RWPE2 (cell line): ENCODE results near the gene HOXD4.

Experiments
- ATAC-seq: fragments of 200-7000 bp; cut with Tn5 transposase; 3 replicates; pipeline ENCODE4 v1.9.1; 2021; ENCODE audit warnings: low read depth
- DNase-seq: peaks from one replicate; pipeline ENCODE4 v3.0.0-alpha.2; 2020; ENCODE audit warnings: low spot score
- H3K27ac ChIP-seq: fragments of 450-650 bp; 2 replicates; pipeline ENCODE4 v1.5.1; 2017; ENCODE audit warnings: mild to moderate bottlenecking; ENCODE audit not compliant: poor library complexity, severe bottlenecking
- H3K27me3 ChIP-seq: fragments of 250-450 bp; sonication (Bioruptor Pico); 2 replicates; pipeline ENCODE4 v1.5.1; 2021; ENCODE audit warnings: mild to moderate bottlenecking, moderate library complexity; ENCODE audit not compliant: insufficient read depth, poor library complexity, severe bottlenecking
- H3K36me3 ChIP-seq: fragments of 250-450 bp; sonication (Bioruptor Pico); 2 replicates; pipeline ENCODE4 v1.5.1; 2020; ENCODE audit warnings: low read depth, mild to moderate bottlenecking, moderate library complexity
- H3K4me1 ChIP-seq: fragments of 250-450 bp; sonication (Bioruptor Pico); 2 replicates; pipeline ENCODE4 v1.5.1; 2021; ENCODE audit warnings: mild to moderate bottlenecking, moderate library complexity; ENCODE audit not compliant: insufficient read depth, poor library complexity, severe bottlenecking
- H3K4me3 ChIP-seq: fragments of 250-450 bp; sonication (Bioruptor Pico); 2 replicates; pipeline ENCODE4 v1.5.1; 2021; ENCODE audit warnings: mild to moderate bottlenecking, moderate library complexity; ENCODE audit not compliant: severe bottlenecking
- H3K9me3 ChIP-seq: fragments of 250-450 bp; sonication (Bioruptor Pico); 2 replicates; pipeline ENCODE4 v1.5.1; 2021; ENCODE audit warnings: mild to moderate bottlenecking, moderate library complexity; ENCODE audit not compliant: severe bottlenecking
- TF ChIP-seq, protein P1 (sequence below): fragments of 450-650 bp; IDR thresholded peaks from one replicate; pipeline ENCODE4 v1.5.1; 2017; ENCODE audit warnings: mild to moderate bottlenecking, moderate library complexity; ENCODE audit not compliant: poor library complexity, severe bottlenecking

The HOXD4 gene

GRCh38 chr2:176169711-176170110 is 18.4 kb downstream of the HOXD4 start:
- Histone ChIP-seq H3K4me3 (no peak overlapping the region), H3K36me3 (no peaks in the 10 kb centered on the region), H3K9me3 (no peaks in the 10 kb centered on the region), H3K27ac (no peak overlapping the region), H3K27me3 (peaks cover 17% of the 10 kb centered on the region), H3K4me1 (no peaks in the 10 kb centered on the region)
- ATAC-seq: no peak
- TF ChIP-seq, protein P1, sequence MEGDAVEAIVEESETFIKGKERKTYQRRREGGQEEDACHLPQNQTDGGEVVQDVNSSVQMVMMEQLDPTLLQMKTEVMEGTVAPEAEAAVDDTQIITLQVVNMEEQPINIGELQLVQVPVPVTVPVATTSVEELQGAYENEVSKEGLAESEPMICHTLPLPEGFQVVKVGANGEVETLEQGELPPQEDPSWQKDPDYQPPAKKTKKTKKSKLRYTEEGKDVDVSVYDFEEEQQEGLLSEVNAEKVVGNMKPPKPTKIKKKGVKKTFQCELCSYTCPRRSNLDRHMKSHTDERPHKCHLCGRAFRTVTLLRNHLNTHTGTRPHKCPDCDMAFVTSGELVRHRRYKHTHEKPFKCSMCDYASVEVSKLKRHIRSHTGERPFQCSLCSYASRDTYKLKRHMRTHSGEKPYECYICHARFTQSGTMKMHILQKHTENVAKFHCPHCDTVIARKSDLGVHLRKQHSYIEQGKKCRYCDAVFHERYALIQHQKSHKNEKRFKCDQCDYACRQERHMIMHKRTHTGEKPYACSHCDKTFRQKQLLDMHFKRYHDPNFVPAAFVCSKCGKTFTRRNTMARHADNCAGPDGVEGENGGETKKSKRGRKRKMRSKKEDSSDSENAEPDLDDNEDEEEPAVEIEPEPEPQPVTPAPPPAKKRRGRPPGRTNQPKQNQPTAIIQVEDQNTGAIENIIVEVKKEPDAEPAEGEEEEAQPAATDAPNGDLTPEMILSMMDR: no peak
- no peak for DNase-seq

DNA sequence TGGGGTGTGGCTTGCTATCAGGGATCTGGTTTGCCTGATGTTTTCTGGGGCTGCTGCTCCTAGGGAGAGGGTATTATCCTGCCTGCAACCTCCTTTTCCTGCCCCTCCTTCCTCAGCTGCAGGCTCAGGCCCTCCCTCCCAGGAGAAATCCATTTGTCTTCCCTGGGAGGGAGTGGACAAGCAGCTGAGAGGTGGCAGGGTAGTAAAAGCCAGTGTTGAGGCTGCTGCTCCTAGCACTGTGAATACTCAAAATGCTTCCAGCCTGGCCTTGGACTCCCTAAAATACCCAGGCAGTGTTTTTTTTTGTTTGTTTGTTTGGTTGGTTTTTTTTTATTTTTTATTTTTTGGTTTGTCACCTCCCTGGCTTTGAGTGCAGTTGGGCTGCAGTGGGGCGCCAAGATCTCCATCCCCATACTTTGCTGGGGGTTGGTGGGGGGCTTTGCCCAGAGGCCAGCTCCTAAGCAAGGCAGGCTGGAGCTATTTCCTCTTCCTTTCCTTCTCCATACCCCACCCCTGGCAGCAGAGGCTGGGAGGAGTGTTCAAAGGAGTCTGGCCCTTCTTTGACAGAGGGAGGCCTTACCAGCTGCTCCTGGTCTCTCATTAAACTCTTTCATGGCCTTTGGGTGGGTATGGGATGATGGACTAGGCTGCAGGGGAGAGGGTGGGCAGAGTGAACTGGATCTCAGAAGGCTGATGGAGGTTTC is 19.4 kb downstream of the HOXD4 start:
- Histone ChIP-seq H3K4me3 (no peak overlapping the region), H3K27ac (no peak overlapping the region), H3K9me3 (no peaks in the 10 kb centered on the region), H3K27me3 (peaks cover 7% of the 10 kb centered on the region), H3K4me1 (no peaks in the 10 kb centered on the region), H3K36me3 (no peaks in the 10 kb centered on the region)
- ATAC-seq (no peak), DNase-seq (no peak)
- TF ChIP-seq, protein P1: no peak

GRCh38 chr2:176171351-176172006 is 20.1 kb downstream of the HOXD4 start:
- no peaks in the 10 kb centered on the region for H3K9me3 ChIP-seq
- no peak overlapping the region for H3K4me3 ChIP-seq
- H3K27ac ChIP-seq: no peak overlapping the region
- H3K36me3 ChIP-seq: no peaks in the 10 kb centered on the region
- TF ChIP-seq, protein P1: no peak
- ATAC-seq (no peak), DNase-seq (no peak)
- peaks cover 3% of the 10 kb centered on the region for H3K27me3 ChIP-seq
- no peaks in the 10 kb centered on the region for H3K4me1 ChIP-seq

- Histone ChIP-seq H3K4me1 (no peaks in the 10 kb centered on the region), H3K9me3 (no peaks in the 10 kb centered on the region), H3K4me3 (no peak overlapping the region), H3K27ac (no peak overlapping the region), H3K36me3 (no peaks in the 10 kb centered on the region), H3K27me3 (no peaks in the 10 kb centered on the region)
- ATAC-seq (no peak), DNase-seq (no peak)
- TF ChIP-seq, protein P1: no peak
Measured at GRCh38 chr2:176172007-176172894, 20.9 kb downstream of the HOXD4 start.
